WTC11 (cell line): ENCODE results near the gene CARD19. TPM values are rescaled to one million over a fixed set of nuclear protein-coding genes. Genes with fewer than 3 reads are reported as not detected.

Experiments
- ATAC-seq: fragments of 200-7000 bp; cut with Tn5 transposase; 2 replicates; pipeline ENCODE4 v1.10.0; 2021; ENCODE audit warnings: mild to moderate bottlenecking, moderate library complexity
- CTCF ChIA-PET: fragments of 300-600 bp; sonication (Branson Sonifier 250); formaldehyde crosslinking; loops from one replicate; lab custom pipeline; 2021; ENCODE audit warnings: antibody characterized with exemption; lab: Charles Lee
- POLR2A ChIA-PET: fragments of 350-600 bp; sonication (Branson Sonifier 250); formaldehyde crosslinking; loops from one replicate; lab custom pipeline; 2021; ENCODE audit warnings: antibody characterized with exemption; lab: Charles Lee
- DNase-seq: peaks from one replicate; pipeline ENCODE4 v3.0.0; 2021; ENCODE audit warnings: low spot score
- H3K27ac Mint-ChIP-seq: 2 replicates; pipeline ENCODE4 v1.8.0; 2021; ENCODE audit warnings: mixed read lengths
- H3K27me3 Mint-ChIP-seq: 2 replicates; pipeline ENCODE4 v1.8.0; 2021; ENCODE audit warnings: low read depth, mild to moderate bottlenecking, moderate library complexity, mixed read lengths
- H3K36me3 Mint-ChIP-seq: 2 replicates; pipeline ENCODE4 v1.8.0; 2021; ENCODE audit warnings: mixed read lengths
- H3K4me1 Mint-ChIP-seq: 2 replicates; pipeline ENCODE4 v1.8.0; 2022; ENCODE audit warnings: mixed read lengths
- H3K4me3 Mint-ChIP-seq: 2 replicates; pipeline ENCODE4 v1.8.0; 2021; ENCODE audit warnings: mild to moderate bottlenecking, moderate library complexity, mixed read lengths
- H3K9me3 Mint-ChIP-seq: 2 replicates; pipeline ENCODE4 v1.8.0; 2021; ENCODE audit warnings: mixed read lengths
- ATF1 ChIP-seq: sonication (generic); formaldehyde crosslinking; IDR thresholded peaks from 2 replicates; pipeline ENCODE4 v1.8.1; 2023; ENCODE audit warnings: mild to moderate bottlenecking, moderate library complexity, missing genetic modification reagents
- CREB1 ChIP-seq: sonication (generic); formaldehyde crosslinking; IDR thresholded peaks from 2 replicates; pipeline ENCODE4 v1.8.0; 2023; ENCODE audit warnings: mild to moderate bottlenecking, missing genetic modification reagents
- EMX1 ChIP-seq: fragments of 250-450 bp; sonication (Bioruptor Pico); IDR thresholded peaks from 2 replicates; pipeline ENCODE4 v1.8.0; 2021; ENCODE audit warnings: mild to moderate bottlenecking
- ESRRA ChIP-seq: sonication (generic); formaldehyde crosslinking; IDR thresholded peaks from 2 replicates; pipeline ENCODE4 v1.8.1; 2022; ENCODE audit warnings: mild to moderate bottlenecking, missing genetic modification reagents, borderline replicate concordance
- ETV6 ChIP-seq: sonication (generic); formaldehyde crosslinking; IDR thresholded peaks from 2 replicates; pipeline ENCODE4 v1.8.1; 2022; ENCODE audit warnings: mild to moderate bottlenecking, missing genetic modification reagents
- FOXJ3 ChIP-seq: sonication (generic); formaldehyde crosslinking; IDR thresholded peaks from 2 replicates; pipeline ENCODE4 v1.9.0; 2021; ENCODE audit warnings: missing genetic modification reagents, mild to moderate bottlenecking, borderline replicate concordance
- GRHL2 ChIP-seq: fragments of 250-450 bp; sonication (Bioruptor Pico); IDR thresholded peaks from 2 replicates; pipeline ENCODE4 v1.8.0; 2022; ENCODE audit warnings: mild to moderate bottlenecking, moderate library complexity; ENCODE audit not compliant: insufficient replicate concordance, severe bottlenecking
- IRF2 ChIP-seq: sonication (generic); formaldehyde crosslinking; IDR thresholded peaks from 2 replicates; pipeline ENCODE4 v1.8.0; 2022; ENCODE audit warnings: low read depth, missing genetic modification reagents, borderline replicate concordance
- MLX ChIP-seq: sonication (generic); formaldehyde crosslinking; IDR thresholded peaks from 2 replicates; pipeline ENCODE4 v1.8.1; 2023; ENCODE audit warnings: mild to moderate bottlenecking, missing genetic modification reagents, moderate library complexity
- MYBL2 ChIP-seq: sonication (generic); formaldehyde crosslinking; IDR thresholded peaks from 2 replicates; pipeline ENCODE4 v1.8.1; 2023; ENCODE audit warnings: mild to moderate bottlenecking, moderate library complexity, missing genetic modification reagents
- NR2C2 ChIP-seq: sonication (generic); formaldehyde crosslinking; IDR thresholded peaks from 2 replicates; pipeline ENCODE4 v1.8.0; 2022; ENCODE audit warnings: mild to moderate bottlenecking, missing genetic modification reagents
- PRRX2 ChIP-seq: fragments of 250-450 bp; sonication (Bioruptor Pico); IDR thresholded peaks from 2 replicates; pipeline ENCODE4 v1.8.0; 2021; ENCODE audit warnings: mild to moderate bottlenecking
- ZNF317 ChIP-seq: sonication (generic); formaldehyde crosslinking; IDR thresholded peaks from 2 replicates; pipeline ENCODE4 v1.8.1; 2023; ENCODE audit warnings: low read depth, mild to moderate bottlenecking, moderate library complexity, missing genetic modification reagents, borderline replicate concordance
- ZNF396 ChIP-seq: fragments of 250-450 bp; sonication (Bioruptor Pico); IDR thresholded peaks from 2 replicates; pipeline ENCODE4 v1.8.0; 2021; ENCODE audit warnings: mild to moderate bottlenecking, moderate library complexity, borderline replicate concordance
- ZNF671 ChIP-seq: fragments of 250-450 bp; sonication (Bioruptor Pico); IDR thresholded peaks from 2 replicates; pipeline ENCODE4 v1.8.0; 2021; ENCODE audit warnings: mild to moderate bottlenecking
- total RNA-seq: library from RNA; stranded (reverse); gene quantifications from 3 replicates; pipeline ENCODE4 v1.2.3, GENCODE V29; 2021
- TF ChIP-seq, protein P1 (sequence below): sonication (generic); formaldehyde crosslinking; IDR thresholded peaks from 2 replicates; pipeline ENCODE4 v1.8.0; 2022; ENCODE audit warnings: mild to moderate bottlenecking, missing genetic modification reagents
- TF ChIP-seq, protein P2 (sequence below): fragments of 250-450 bp; sonication (Bioruptor Pico); IDR thresholded peaks from 2 replicates; pipeline ENCODE4 v1.9.0; 2021; ENCODE audit warnings: mild to moderate bottlenecking, borderline replicate concordance
- TF ChIP-seq, protein P3 (sequence below): fragments of 250-450 bp; sonication (Bioruptor Pico); IDR thresholded peaks from 2 replicates; pipeline ENCODE4 v1.9.0; 2021; ENCODE audit warnings: mild to moderate bottlenecking

CARD19 gene
- total RNA-seq, 1 experiment from 2014 or later: 34.5 TPM

DNA sequence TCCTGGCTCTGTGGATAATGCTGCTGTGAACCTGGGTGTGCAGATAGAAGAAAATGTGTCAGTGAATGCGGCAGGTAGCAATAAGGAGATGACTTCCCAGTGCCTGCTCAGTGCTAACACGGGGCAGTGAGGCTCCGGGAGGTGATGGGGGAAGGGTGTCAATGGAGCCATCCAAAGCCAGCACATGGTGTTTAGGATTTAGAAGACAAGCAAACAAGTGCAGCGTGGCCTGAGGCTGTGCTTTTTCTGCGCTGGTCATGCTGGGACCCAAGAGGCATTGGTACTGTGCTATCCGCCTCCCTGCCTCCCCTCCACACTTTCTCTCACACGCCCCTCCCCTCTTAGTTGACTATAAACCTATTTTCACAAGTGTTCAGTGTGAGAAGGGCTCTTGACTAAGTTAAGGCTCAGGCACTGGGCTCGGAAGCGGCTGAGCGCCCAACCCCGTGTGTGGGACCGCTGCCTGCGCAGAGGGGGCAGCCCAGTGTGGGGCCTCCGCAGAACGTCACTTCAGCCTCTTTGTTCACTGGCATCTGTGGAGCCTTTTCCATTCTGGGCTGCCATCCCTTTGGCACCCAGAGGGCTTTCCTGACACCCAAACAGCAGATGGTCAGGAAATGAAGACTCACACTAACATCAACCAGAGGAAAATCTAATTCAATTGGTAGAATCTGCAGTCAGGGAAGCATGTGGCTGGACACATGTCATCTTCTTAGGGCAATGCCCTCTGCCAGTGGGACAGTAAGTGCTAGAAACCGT is 59.9 kb downstream of the CARD19 start:
- CTCF ChIA-PET: interaction anchor here (1.4 to 3.1 kb wide), 3 partner anchors 14 to 147 kb away, joined by 4 to 67 read pairs (median 7); no protein-coding TSS in a partner anchor
- POLR2A ChIA-PET: no interaction called here
- Mint-ChIP-seq H3K27me3 (peaks cover 3% of the 10 kb centered on the region; the same call in 1 of the 2 replicates), H3K9me3 (no peaks in the 10 kb centered on the region), H3K27ac (no peak overlapping the region), H3K4me3 (no peak overlapping the region), H3K36me3 (no peaks in the 10 kb centered on the region), H3K4me1 (no peaks in the 10 kb centered on the region)
- DNase-seq: no peak
- no peak for ATAC-seq
- TF ChIP-seq ZNF671 (CRISPR knock-in tag): no peak

GRCh38 chr9:93156475-93157008 is 60.5 kb downstream of the CARD19 start:
- ATAC-seq (no peak), DNase-seq (no peak)
- Mint-ChIP-seq H3K27me3 (peaks cover 3% of the 10 kb centered on the region; the same call in 1 of the 2 replicates), H3K4me3 (no peak overlapping the region), H3K27ac (no peak overlapping the region), H3K36me3 (no peaks in the 10 kb centered on the region), H3K4me1 (no peaks in the 10 kb centered on the region), H3K9me3 (no peaks in the 10 kb centered on the region)
- no peak for TF ChIP-seq ZNF317
- TF ChIP-seq ATF1 (CRISPR knock-in tag): no peak
- no peak for TF ChIP-seq ETV6 (CRISPR knock-in tag)
- no peak for TF ChIP-seq ZNF396
- no peak for TF ChIP-seq FOXJ3 (CRISPR knock-in tag)
- TF ChIP-seq, protein P1, sequence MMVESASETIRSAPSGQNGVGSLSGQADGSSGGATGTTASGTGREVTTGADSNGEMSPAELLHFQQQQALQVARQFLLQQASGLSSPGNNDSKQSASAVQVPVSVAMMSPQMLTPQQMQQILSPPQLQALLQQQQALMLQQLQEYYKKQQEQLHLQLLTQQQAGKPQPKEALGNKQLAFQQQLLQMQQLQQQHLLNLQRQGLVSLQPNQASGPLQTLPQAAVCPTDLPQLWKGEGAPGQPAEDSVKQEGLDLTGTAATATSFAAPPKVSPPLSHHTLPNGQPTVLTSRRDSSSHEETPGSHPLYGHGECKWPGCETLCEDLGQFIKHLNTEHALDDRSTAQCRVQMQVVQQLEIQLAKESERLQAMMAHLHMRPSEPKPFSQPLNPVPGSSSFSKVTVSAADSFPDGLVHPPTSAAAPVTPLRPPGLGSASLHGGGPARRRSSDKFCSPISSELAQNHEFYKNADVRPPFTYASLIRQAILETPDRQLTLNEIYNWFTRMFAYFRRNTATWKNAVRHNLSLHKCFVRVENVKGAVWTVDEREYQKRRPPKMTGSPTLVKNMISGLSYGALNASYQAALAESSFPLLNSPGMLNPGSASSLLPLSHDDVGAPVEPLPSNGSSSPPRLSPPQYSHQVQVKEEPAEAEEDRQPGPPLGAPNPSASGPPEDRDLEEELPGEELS (CRISPR knock-in tag): no peak
- TF ChIP-seq, protein P2, sequence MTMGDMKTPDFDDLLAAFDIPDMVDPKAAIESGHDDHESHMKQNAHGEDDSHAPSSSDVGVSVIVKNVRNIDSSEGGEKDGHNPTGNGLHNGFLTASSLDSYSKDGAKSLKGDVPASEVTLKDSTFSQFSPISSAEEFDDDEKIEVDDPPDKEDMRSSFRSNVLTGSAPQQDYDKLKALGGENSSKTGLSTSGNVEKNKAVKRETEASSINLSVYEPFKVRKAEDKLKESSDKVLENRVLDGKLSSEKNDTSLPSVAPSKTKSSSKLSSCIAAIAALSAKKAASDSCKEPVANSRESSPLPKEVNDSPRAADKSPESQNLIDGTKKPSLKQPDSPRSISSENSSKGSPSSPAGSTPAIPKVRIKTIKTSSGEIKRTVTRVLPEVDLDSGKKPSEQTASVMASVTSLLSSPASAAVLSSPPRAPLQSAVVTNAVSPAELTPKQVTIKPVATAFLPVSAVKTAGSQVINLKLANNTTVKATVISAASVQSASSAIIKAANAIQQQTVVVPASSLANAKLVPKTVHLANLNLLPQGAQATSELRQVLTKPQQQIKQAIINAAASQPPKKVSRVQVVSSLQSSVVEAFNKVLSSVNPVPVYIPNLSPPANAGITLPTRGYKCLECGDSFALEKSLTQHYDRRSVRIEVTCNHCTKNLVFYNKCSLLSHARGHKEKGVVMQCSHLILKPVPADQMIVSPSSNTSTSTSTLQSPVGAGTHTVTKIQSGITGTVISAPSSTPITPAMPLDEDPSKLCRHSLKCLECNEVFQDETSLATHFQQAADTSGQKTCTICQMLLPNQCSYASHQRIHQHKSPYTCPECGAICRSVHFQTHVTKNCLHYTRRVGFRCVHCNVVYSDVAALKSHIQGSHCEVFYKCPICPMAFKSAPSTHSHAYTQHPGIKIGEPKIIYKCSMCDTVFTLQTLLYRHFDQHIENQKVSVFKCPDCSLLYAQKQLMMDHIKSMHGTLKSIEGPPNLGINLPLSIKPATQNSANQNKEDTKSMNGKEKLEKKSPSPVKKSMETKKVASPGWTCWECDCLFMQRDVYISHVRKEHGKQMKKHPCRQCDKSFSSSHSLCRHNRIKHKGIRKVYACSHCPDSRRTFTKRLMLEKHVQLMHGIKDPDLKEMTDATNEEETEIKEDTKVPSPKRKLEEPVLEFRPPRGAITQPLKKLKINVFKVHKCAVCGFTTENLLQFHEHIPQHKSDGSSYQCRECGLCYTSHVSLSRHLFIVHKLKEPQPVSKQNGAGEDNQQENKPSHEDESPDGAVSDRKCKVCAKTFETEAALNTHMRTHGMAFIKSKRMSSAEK (CRISPR knock-in tag): no peak
- TF ChIP-seq GRHL2 (CRISPR knock-in tag): no peak
- TF ChIP-seq MLX (CRISPR knock-in tag): no peak
- no peak for TF ChIP-seq NR2C2
- TF ChIP-seq MYBL2 (CRISPR knock-in tag): no peak
- no peak for TF ChIP-seq PRRX2 (CRISPR knock-in tag)
- no peak for TF ChIP-seq CREB1 (CRISPR knock-in tag)
- TF ChIP-seq, protein P3, sequence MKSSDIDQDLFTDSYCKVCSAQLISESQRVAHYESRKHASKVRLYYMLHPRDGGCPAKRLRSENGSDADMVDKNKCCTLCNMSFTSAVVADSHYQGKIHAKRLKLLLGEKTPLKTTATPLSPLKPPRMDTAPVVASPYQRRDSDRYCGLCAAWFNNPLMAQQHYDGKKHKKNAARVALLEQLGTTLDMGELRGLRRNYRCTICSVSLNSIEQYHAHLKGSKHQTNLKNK (CRISPR knock-in tag): no peak
- TF ChIP-seq IRF2 (CRISPR knock-in tag): no peak
- TF ChIP-seq EMX1 (CRISPR knock-in tag): no peak
- TF ChIP-seq ESRRA (CRISPR knock-in tag): no peak
- ChIA-PET CTCF (interaction anchor here (1.4 to 1.7 kb wide), 2 partner anchors 134 to 146 kb away, joined by 4 to 7 read pairs; no protein-coding TSS in a partner anchor), POLR2A (no interaction called here)
